IPS DF 6.9 (cell line): ENCODE data around the gene SRRM4.

Source experiments
- DNase-seq: peaks from one replicate; pipeline ENCODE4 v3.0.0-alpha.2; 2013; ENCODE audit warnings: low read depth, low spot score
- H3K27ac ChIP-seq: one replicate; pipeline ENCODE4 v1.5.1; 2013; ENCODE audit warnings: low read length, control low read depth
- H3K27me3 ChIP-seq: 2 replicates; pipeline ENCODE4 v1.6.1; 2013; ENCODE audit warnings: mild to moderate bottlenecking, low read length; ENCODE audit not compliant: control insufficient read depth, insufficient read depth
- H3K36me3 ChIP-seq: 2 replicates; pipeline ENCODE4 v1.6.1; 2013; ENCODE audit warnings: low read length; ENCODE audit not compliant: control insufficient read depth, insufficient read depth
- H3K4me1 ChIP-seq: 2 replicates; pipeline ENCODE4 v1.6.1; 2013; ENCODE audit warnings: low read length; ENCODE audit not compliant: control insufficient read depth, insufficient read depth
- H3K4me3 ChIP-seq: 2 replicates; pipeline ENCODE4 v1.5.1; 2013; ENCODE audit warnings: mild to moderate bottlenecking, low read length
- H3K9me3 ChIP-seq: 2 replicates; pipeline ENCODE4 v1.6.1; 2013; ENCODE audit warnings: low read length, inconsistent platforms; ENCODE audit not compliant: control insufficient read depth, insufficient read depth
- WGBS: extraction: QIAGEN DNeasy Blood & Tissue Kit; methylation state at CpG from one replicate; pipeline ENCODE4 v1.1.7; 2013; ENCODE audit warnings: mixed read lengths, missing lambda C conversion rate; ENCODE audit not compliant: insufficient read length, insufficient coverage; 5-methylcytosine and 5-hydroxymethylcytosine counted together

The SRRM4 gene

GRCh38 chr12:119211884-119212283 is 230.5 kb downstream of the SRRM4 start:
- no peaks in the 10 kb centered on the region for H3K27me3 ChIP-seq

More at GRCh38 chr12:119211884-119212283, 230.5 kb downstream of the SRRM4 start:
- Histone ChIP-seq H3K4me3 (no peak overlapping the region), H3K4me1 (no peaks in the 10 kb centered on the region), H3K9me3 (no peaks in the 10 kb centered on the region), H3K27ac (no peak overlapping the region), H3K36me3 (no peaks in the 10 kb centered on the region)
- DNase-seq = no peak
- no CpG with 5 or more reads among the region's 13 CpGs for WGBS
